ENCODE measurements around the gene PSME2.

The PSME2 gene

DNA sequence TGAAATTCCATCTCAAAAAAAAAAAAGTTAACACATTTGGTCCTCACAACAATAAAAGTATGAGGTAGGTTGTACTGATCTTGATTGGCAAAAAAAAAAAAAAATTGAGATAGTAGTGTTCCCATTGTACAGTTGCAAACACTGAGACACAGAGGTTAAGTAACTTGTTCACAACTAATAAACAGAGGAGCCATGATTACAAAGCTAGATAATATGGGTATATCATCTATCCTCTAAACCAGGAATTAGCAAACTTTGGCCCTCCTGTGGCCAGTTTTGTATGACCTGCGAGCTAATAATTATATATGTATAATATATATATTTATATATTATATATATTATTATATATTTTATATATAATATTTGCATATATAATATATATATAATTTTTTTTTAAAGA, 12.7 kb downstream of the PSME2 start:
- no peak for DNase-seq

DNA sequence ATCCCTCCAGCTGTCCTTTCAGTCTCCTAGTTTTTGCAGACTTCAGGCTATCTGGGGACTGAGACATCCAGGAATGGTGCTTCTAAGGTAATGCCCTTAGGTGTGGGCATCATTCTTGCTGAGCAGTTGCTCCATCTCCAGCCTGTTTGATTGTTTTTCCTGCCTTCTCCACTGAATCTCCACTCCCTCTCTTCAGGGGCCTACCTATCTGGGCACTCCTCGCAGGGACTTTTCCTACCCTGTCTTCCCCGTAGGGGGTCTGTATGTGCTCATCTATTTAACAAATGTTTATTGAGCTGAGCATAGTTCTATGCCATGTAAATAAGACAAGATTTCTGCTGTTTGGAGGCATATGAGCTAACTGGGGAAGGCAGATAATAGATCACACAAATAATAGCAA, 13.4 kb downstream of the PSME2 start:
- no peak for DNase-seq

DNA sequence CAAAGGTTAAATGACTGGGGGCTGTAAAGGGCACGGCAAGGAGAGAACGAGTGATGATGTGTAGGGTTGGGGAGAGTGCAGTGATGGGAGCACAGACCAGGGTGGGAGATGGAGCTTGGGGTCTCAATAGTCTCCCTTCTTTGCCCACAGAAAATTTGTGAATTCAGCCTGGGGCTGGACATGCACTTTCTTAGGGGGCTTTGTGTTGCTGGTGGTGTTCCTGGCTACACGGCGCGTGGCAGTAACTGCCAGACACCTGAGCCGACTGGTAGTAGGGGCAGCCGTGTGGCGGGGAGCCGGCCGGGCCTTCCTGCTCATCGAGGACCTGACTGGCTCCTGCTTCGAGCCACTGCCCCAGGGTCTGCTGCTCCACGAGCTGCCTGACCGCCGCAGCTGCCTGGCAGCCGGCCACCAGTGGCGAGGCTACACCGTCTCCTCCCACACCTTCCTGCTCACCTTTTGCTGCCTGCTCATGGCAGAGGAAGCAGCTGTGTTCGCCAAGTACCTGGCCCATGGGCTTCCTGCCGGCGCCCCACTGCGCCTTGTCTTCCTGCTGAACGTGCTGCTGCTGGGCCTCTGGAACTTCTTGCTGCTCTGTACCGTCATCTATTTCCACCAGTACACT, 14.2 kb downstream of the PSME2 start:
- DNase-seq, result no peak

DNA sequence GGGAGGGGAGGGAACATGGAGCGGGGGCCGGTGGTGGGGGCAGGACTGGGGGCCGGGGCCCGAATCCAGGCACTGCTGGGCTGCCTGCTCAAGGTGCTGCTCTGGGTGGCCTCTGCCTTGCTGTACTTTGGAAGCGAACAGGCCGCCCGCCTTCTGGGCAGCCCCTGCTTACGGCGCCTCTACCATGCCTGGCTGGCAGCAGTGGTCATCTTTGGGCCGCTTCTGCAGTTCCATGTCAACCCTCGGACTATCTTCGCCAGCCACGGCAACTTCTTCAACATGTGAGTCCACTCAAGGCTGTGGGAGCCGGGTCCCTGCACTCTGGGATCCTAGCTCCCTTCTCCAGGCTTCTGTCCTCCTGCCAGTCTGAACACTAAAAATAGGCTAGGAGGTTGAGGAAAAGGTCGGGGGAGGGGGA, 14.9 kb downstream of the PSME2 start:
- no peak for DNase-seq

GRCh38 chr14:24130717-24131548, 15.5 kb downstream of the PSME2 start:
- DNase-seq, result no peak

- no peak for DNase-seq
Observed at GRCh38 chr14:24130380-24130716, 16.1 kb downstream of the PSME2 start, which contains the start of gene FITM1. Gene FITM1, plus strand, starts transcription at chr14:24130659. Its CDS starts 905 bp downstream, at chr14:24131564.

- no peak for DNase-seq
Observed at GRCh38 chr14:24129410-24129998, 16.9 kb downstream of the PSME2 start.

- no peak for DNase-seq
Observed at GRCh38 chr14:24127673-24128072, 18.7 kb downstream of the PSME2 start.

GRCh38 chr14:24126939-24127338, 19.5 kb downstream of the PSME2 start:
- DNase-seq, result no peak

GRCh38 chr14:24123424-24124417, 22.7 kb downstream of the PSME2 start:
- DNase-seq, result no peak

DNA sequence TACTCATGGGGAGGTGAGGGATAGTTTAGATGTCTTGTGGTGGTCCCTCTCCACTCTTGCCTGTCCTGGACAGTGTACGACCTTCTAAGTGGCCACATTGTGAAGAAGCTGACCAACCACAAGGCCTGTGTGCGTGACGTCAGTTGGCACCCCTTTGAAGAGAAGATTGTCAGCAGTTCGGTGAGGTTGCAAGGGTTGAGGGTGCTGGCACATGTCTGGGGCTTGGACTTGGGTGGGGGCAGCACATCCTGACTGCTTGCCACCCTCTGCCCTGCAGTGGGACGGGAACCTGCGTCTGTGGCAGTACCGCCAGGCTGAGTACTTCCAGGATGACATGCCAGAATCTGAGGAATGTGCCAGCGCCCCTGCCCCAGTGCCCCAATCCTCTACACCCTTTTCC, 23.5 kb downstream of the PSME2 start:
- DNase-seq, result no peak

DNA sequence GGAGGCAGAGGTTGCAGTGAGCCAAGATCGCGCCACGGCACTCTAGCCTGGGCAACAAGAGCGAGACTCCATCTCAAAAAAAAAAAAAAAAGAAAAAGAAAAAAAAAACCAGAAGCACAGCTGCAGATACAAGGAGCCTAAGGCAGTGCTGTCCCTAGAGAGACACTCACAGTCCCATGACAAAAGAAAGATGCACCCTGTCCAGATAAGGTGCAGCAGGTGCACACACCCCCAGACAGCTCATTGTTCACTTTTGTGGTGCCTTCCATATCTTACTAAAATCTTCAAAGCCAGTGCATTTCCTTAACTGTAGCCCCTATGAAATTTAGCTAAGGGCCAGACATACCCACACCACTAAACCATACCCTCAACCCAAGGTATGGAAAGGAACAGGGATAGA, 24.0 kb downstream of the PSME2 start:
- DNase-seq, result no peak

DNA sequence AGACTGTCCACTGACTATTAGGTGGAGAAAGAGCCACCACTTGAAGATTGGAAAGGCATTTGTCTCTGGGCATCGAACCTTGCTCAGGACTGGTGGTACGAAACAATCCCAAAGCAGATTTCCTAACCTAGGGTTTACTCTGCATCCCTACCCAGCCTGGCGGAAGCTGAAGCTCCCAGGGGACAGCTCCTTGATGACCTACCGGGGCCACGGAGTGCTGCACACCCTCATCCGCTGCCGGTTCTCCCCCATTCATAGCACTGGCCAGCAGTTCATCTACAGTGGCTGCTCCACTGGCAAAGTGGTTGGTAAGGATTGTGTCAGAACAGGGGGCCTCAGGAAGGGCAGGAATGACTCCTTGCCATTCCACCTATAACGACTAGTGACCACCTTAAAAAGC, 25.2 kb downstream of the PSME2 start:
- DNase-seq, result no peak

- no peak for DNase-seq
Observed at GRCh38 chr14:24119691-24120090, 26.7 kb downstream of the PSME2 start.

GRCh38 chr14:24117179-24117578, 29.2 kb downstream of the PSME2 start:
- DNase-seq, result no peak

GRCh38 chr14:24116128-24116814, 30.1 kb downstream of the PSME2 start:
- no peak for DNase-seq

GRCh38 chr14:24115422-24116127, 30.8 kb downstream of the PSME2 start:
- no peak for DNase-seq

GRCh38 chr14:24114532-24115421, 31.6 kb downstream of the PSME2 start, which contains the start of the genes DCAF11 and NRL:
Gene DCAF11, plus strand, starts transcription at chr14:24114777. Its CDS starts 818 bp downstream, at chr14:24115595.
Gene NRL, minus strand, starts transcription at chr14:24114949. Its CDS starts 32,101 bp downstream, at chr14:24082848.
- DNase-seq, result peak; percentile 100

GRCh38 chr14:24113801-24114531, 32.4 kb downstream of the PSME2 start:
- peak; percentile 92 for DNase-seq
